ENCODE results near the gene NSUN7.

The NSUN7 gene

GRCh38 chr4:40840985-40841571 is 91.3 kb downstream of the NSUN7 start:
- Histone ChIP-seq H3K27ac (no peak overlapping the region), H3K4me3 (no peak overlapping the region)

DNA sequence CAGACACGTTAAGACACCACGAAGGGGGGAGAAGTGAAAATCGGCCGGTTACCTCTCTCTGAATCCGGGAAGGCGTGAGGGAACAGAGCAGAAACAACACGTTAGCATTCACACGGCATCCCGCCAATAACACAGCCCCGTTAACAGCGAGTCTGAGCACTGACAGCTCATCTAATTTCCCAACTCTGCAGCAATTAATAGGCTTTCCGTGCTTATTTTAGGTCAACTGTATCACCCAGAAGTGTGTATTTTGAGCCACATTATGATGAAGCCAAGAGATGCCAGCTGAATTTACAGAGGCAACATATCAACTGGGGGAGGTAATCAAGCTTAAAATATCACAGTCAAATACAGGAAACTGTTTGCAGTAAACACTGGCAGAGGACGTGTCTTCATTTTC is 92.6 kb downstream of the NSUN7 start:
- no peak overlapping the region for H3K27ac ChIP-seq
- H3K4me3 ChIP-seq, result no peak overlapping the region

GRCh38 chr4:40842725-40843423 is 93.1 kb downstream of the NSUN7 start:
- no peak overlapping the region for H3K4me3 ChIP-seq

GRCh38 chr4:40843696-40844095 is 93.9 kb downstream of the NSUN7 start:
- no peak overlapping the region for H3K4me3 ChIP-seq
- H3K27ac ChIP-seq, result no peak overlapping the region

More at GRCh38 chr4:40842725-40843423, 93.1 kb downstream of the NSUN7 start:
- no peak overlapping the region for H3K27ac ChIP-seq

DNA sequence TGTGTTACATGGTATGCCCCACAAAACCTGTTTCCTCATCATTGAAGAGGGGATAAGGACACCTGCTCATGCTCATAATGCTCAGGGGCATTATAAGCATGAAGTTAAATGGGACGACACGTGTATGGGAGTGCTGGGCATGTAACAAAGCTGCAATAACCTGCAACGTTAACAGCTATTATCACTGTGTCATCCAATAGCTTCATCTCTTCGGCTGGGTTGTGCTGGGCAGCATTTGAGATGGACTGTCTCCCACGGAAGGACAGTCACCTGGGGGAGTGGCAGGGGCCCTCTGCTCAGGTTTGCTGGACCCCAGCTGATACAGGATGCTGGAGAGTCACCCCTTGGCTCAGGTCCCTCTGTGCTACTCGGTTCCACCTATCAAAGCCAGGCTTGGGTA is 94.5 kb downstream of the NSUN7 start:
- Histone ChIP-seq H3K4me3 (no peak overlapping the region), H3K27ac (no peak overlapping the region)

GRCh38 chr4:40845154-40845835 is 95.5 kb downstream of the NSUN7 start:
- H3K27ac ChIP-seq, result no peak overlapping the region
- H3K4me3 ChIP-seq, result no peak overlapping the region

GRCh38 chr4:40846532-40846931 is 96.8 kb downstream of the NSUN7 start:
- H3K27ac ChIP-seq, result no peak overlapping the region

GRCh38 chr4:40848251-40848650 is 98.5 kb downstream of the NSUN7 start:
- H3K27ac ChIP-seq, result no peak overlapping the region
- no peak overlapping the region for H3K4me3 ChIP-seq

More at GRCh38 chr4:40846532-40846931, 96.8 kb downstream of the NSUN7 start:
- no peak overlapping the region for H3K4me3 ChIP-seq

GRCh38 chr4:40848940-40849339 is 99.2 kb downstream of the NSUN7 start:
- no peak overlapping the region for H3K4me3 ChIP-seq
- H3K27ac ChIP-seq, result no peak overlapping the region

- no peak overlapping the region for H3K27ac ChIP-seq
Observed at GRCh38 chr4:40850496-40850895, 100.7 kb downstream of the NSUN7 start.

DNA sequence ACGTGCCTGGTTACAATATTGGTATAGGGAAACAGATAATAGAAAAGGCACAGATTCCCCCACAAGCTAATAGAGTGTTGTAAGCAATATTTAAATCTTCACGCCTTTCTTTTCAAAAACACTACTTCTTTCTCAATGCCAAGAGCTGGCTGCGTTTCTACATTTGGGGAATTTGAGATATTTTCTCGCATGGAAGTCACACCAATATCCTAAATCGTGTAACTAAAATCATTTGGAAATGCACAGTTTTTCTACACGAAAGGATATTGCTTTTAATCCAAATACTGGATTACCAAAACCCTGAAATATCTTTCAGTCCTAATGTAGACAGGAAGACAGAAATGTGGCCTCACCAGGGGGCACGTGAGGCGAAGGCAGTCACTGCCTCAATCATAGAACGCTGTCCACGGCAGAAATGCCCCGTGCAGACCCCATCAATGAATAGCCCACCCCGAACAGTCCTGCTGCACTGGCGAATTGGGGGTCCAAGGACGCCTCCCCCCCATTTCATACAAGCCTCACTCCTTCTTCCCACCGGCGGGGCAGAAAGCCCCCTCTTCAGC is 106.6 kb downstream of the NSUN7 start:
- Histone ChIP-seq H3K4me3 (peak overlapping the region in 6 of 7 experiments; percentile 6 to 26 (median 18)), H3K27ac (peak overlapping the region in 1 of 21 experiments; percentile 47)

More at GRCh38 chr4:40850496-40850895, 100.7 kb downstream of the NSUN7 start:
- no peak overlapping the region for H3K4me3 ChIP-seq

DNA sequence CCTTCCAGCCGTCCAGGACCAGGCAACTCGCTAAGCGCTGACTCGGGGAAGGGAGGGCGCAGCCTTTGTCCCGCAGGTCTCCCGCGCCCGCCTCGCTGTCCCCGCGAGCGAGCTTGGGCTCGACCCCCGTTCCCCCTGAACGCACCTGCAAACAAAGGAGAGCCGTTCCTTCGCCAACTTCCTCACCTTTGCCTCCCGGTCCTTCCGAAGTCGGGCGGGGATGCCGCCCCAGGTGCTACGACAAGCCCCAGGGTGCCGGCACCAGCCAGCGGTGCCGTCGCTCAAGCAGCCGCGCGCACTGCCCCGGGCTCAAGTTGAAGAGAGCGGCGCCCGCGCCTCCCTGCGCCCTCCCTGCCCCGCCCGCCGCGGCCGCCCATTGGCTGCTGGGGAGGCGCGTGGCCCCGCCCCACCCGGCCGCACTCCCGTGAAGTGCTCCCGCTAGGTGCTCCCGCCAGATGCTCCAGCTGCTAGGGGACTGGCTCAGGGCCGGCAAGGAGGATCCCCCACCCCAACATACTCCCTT is 107.1 kb downstream of the NSUN7 start:
- Histone ChIP-seq H3K27ac (peak overlapping the region in 1 of 21 experiments; percentile 47), H3K4me3 (peak overlapping the region; percentile 6 to 26 (median 12))

GRCh38 chr4:40857956-40858355 is 108.2 kb downstream of the NSUN7 start:
- Histone ChIP-seq H3K27ac (no peak overlapping the region), H3K4me3 (no peak overlapping the region)

GRCh38 chr4:40858962-40859361 is 109.2 kb downstream of the NSUN7 start:
- Histone ChIP-seq H3K27ac (no peak overlapping the region), H3K4me3 (no peak overlapping the region)

Measured in skin epidermis (tissue), 12 donors.